Measurements from ENCODE around the gene TPD52L2. TPM values are rescaled to one million over a fixed set of nuclear protein-coding genes. Genes with fewer than 3 reads are reported as not detected.

The TPD52L2 gene
- total RNA-seq, 6 donors from 2014 or later, result 64.2 to 103 (median 79.4) TPM

- Histone ChIP-seq H3K4me1 (peaks cover 0 to 5% (median 0%) of the 10 kb centered on the region in 4 donors), H3K36me3 (peaks cover 30 to 90% (median 72%) of the 10 kb centered on the region in 4 donors), H3K9me3 (no peaks in the 10 kb centered on the region), H3K27me3 (no peaks in the 10 kb centered on the region), H3K27ac (no peak overlapping the region), H3K4me3 (no peak overlapping the region)
- TF ChIP-seq POLR2AphosphoS5 (IDR thresholded peaks at IDR 0.05) (no peak), CTCF (IDR thresholded peaks at IDR 0.05) (no peak), POLR2A (IDR thresholded peaks at IDR 0.05) (no peak), EP300 (IDR thresholded peaks at IDR 0.05) (no peak)
- DNase-seq (no peak), ATAC-seq (ENCODE audit: low FRiP score in 2 of 2) (no peak)
- 90 to 97% methylated on average over 5 of the region's 5 CpGs for WGBS, 2 donors
Observed at GRCh38 chr20:63933646-63934045, 68.6 kb downstream of the TPD52L2 start.

- peaks cover 0 to 6% (median 0%) of the 10 kb centered on the region in 4 donors for H3K4me1 ChIP-seq
- peak in 1 of 2 donors; percentile 77 for DNase-seq
- no peaks in the 10 kb centered on the region for H3K9me3 ChIP-seq
- H3K4me3 ChIP-seq, result no peak overlapping the region
- 85 to 86% methylated on average over 33 to 35 of the region's 37 CpGs for WGBS, 2 donors
- no peaks in the 10 kb centered on the region for H3K27me3 ChIP-seq
- TF ChIP-seq POLR2A (IDR thresholded peaks at IDR 0.05) (no peak), CTCF (IDR thresholded peaks at IDR 0.05) (peak in 1 of 6 experiments; percentile 10)
- no peak for ATAC-seq (ENCODE audit: low FRiP score in 2 of 2)
- peaks cover 21 to 90% (median 71%) of the 10 kb centered on the region in 4 donors for H3K36me3 ChIP-seq
- H3K27ac ChIP-seq, result no peak overlapping the region
Observed at GRCh38 chr20:63934271-63935068, 69.4 kb downstream of the TPD52L2 start.

DNA sequence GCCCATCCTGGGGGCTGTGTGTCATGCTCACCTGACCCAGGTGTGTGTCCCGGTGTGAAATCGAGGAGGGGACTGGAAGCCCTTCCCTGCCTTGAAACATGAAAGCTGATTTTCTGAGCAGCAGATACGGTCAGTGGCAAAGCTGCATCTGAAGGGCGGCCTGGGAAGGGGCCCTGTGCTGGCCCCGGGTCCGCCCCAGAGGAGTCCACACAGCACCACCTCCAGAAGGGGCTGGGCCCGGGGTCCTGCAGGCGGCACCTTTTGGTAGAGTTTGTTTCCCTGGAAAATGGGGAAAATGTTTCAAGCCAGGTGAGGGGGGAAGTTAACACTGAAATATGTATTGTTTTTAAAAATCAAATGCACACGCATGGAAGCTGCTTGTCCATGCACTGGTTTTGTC lies 70.4 kb downstream of the TPD52L2 start:
- no peak for DNase-seq
- TF ChIP-seq CTCF (IDR thresholded peaks at IDR 0.05) (no peak), POLR2AphosphoS5 (IDR thresholded peaks at IDR 0.05) (no peak), POLR2A (IDR thresholded peaks at IDR 0.05) (no peak), EP300 (IDR thresholded peaks at IDR 0.05) (no peak)

DNA sequence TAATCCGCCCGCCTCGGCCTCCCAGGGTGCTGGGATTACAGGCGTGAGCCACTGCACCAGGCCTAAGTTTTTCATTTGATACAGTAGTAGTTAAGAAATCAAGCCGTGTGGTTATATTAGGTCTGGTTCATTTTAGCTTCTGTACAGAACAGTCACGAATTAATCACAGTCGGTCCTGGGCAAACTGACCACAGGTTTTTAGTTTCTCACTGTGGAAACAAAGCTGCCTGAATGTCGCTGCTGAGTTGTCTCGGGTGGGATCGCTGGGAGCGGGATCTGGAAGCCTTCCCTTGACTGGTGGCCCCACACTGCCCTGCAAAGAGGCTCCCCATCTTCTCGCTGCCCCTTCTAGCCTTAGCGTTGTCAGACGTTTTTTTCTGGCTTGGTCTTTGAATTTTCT lies 72.5 kb downstream of the TPD52L2 start:
- Histone ChIP-seq H3K36me3 (peaks cover 8 to 79% (median 58%) of the 10 kb centered on the region in 4 donors), H3K9me3 (no peaks in the 10 kb centered on the region), H3K27ac (no peak overlapping the region), H3K4me1 (peaks cover 4 to 15% (median 12%) of the 10 kb centered on the region in 4 donors), H3K4me3 (no peak overlapping the region), H3K27me3 (no peaks in the 10 kb centered on the region)
- ATAC-seq (ENCODE audit: low FRiP score in 2 of 2), result no peak
- 90% methylated on average over 11 to 14 of the region's 14 CpGs for WGBS, 2 donors
- DNase-seq, result no peak
- TF ChIP-seq CTCF (IDR thresholded peaks at IDR 0.05) (no peak), EP300 (IDR thresholded peaks at IDR 0.05) (no peak), POLR2AphosphoS5 (IDR thresholded peaks at IDR 0.05) (no peak), POLR2A (IDR thresholded peaks at IDR 0.05) (no peak)

More for the DNA sequence above, 70.4 kb downstream of the TPD52L2 start:
- Histone ChIP-seq H3K36me3 (peaks cover 17 to 90% (median 70%) of the 10 kb centered on the region in 4 donors), H3K27ac (no peak overlapping the region), H3K9me3 (no peaks in the 10 kb centered on the region), H3K4me1 (peaks cover 0 to 6% (median 0%) of the 10 kb centered on the region in 4 donors), H3K27me3 (no peaks in the 10 kb centered on the region), H3K4me3 (no peak overlapping the region)
- ATAC-seq (ENCODE audit: low FRiP score in 2 of 2), result no peak
- 90 to 99% methylated on average over 8 to 9 of the region's 9 CpGs for WGBS, 2 donors
